GM21360 (cell line): ENCODE results near the gene EIPR1.
A peak's percentile ranks its signal among the peaks of the same experiment; 100 is the strongest.
"Not testable (repeated sequence)": the region's sequence is repeated elsewhere in the genome, so short reads cannot be mapped to it uniquely, and the experiment has no call there.

Experiments used
- ATAC-seq: cut with Tn5 transposase; IDR thresholded peaks from one replicate; pipeline ENCODE4 v1.9.1; 2021; ENCODE audit warnings: mild to moderate bottlenecking, moderate library complexity; ENCODE audit not compliant: unreplicated experiment

Gene EIPR1

DNA sequence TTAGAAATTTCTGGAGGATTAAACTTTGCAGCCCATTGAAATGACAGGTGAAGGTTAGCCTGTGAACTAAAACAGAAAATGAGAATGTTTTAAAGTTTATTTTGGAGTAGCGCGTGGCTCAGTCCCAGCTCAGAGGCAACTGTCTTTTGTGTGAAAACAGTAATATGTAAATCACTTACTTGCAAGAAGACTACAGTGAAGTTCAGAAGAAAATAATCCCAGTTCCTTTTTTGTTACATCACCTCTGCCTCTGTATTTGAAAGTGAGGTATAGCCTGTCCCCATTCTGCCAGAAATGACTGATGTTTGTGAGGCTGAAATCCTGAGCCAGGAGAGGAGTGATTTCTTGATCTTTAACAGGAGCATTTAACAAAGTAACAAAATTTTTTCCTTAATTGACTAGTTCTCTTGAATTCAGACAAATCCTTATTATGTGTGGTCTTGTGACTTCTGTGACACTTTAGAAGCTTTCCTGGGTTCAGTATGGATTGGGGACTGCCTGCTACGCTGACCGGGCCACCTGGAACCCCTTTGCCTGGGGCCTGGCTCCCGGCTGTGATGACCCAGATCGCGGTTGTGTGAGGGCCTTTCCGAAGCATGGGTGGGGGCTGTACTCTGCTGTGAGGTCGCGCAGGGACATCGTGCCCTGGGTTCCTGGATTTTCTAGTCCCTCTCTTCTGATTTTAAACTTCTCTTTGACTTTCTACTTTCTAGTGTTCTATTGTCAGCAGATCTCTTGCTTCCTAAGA lies 26.1 kb upstream of the EIPR1 start:
- ATAC-seq = peak; percentile 99

- no peak for ATAC-seq
Observed at GRCh38 chr2:3399829-3400228, 22.2 kb upstream of the EIPR1 start.

GRCh38 chr2:3399381-3399780 lies 21.8 kb upstream of the EIPR1 start:
- ATAC-seq = no peak

DNA sequence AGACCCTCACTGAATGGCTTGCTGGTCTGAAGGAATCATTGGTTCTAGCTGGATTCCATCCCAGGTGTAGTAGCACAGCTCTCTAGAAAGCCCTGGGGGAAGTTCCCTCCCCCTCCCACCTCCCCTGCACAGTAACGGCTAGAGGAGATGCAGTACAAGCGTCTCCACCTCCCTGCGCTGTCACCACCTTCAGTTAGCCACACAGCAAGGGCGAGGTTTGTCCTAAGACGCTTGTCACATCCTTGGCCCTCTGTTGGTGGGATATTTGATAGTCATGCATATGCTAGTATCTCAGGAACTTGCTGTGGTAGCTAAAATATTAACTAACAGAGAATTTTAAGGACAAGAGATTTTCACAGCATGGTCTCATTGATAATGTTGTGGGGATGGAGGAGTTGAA lies 21.2 kb upstream of the EIPR1 start:
- ATAC-seq = no peak

DNA sequence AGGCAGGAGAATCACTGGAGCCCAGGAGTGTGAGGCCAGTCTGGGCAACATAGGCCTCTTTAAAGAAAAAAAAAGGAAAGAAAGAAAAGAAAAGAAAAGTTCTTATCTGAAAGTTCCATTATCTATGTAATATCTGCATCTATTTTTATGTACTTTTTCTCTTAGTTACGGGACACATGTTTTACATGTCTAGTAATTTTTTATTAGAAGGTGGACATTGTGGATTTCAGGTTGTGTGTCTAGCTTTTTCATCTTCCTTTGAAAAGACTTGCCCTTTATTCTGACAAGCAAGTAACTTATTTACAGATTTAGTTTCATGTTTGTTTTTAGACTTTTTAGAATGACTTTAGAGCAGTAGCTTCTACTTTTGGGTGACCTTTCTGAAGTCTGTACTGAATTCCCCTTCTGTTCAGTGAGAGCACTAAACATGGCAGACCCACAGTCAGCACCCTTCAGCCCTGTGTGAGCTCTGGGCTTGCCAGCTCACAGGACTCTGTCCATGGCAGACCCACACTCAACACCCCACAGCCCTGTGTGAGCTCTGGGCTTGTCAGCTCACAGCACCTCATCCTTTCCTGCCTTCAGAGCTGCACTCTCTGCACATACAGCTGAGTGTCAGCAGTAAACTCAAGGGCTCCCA lies 19.4 kb upstream of the EIPR1 start:
- ATAC-seq = no peak

DNA sequence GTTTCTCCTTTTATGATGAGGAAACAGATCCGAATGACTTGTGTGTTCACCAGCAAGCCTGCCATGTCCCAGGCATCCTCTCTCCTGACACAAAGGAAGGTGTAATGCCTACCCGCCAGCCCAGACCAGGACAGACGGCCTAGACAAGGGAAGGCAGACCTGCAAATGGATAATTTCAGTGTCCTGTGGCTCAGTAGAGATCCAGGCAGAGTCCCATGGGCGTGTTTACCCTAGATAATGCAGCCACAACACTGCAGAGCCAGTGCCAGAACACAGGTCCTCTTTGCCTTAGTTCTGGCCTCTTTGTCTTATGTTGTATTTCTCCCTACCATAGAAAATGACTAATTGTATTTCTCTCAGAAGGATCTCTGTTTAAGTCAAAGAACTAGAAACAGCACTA lies 14.6 kb upstream of the EIPR1 start:
- ATAC-seq = no peak

DNA sequence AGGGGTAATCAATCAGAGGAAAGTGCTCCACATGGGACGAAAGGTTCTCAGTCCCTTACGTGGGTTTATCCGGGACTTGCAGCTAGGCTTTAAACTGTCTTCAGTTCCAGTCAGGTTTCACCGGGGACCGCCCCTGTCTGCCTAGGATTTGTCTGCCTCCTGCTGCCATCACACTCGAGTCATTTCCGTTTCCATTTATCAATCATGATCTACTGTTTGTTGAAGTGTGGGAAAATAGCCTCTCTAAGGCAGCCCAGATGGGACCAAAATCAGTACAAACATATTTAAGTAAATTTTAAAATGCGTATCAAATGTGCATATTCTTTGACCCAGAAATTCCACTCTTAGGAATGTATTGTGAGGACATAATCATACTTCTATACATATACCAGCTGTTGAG lies 12.4 kb upstream of the EIPR1 start:
- ATAC-seq = no peak

DNA sequence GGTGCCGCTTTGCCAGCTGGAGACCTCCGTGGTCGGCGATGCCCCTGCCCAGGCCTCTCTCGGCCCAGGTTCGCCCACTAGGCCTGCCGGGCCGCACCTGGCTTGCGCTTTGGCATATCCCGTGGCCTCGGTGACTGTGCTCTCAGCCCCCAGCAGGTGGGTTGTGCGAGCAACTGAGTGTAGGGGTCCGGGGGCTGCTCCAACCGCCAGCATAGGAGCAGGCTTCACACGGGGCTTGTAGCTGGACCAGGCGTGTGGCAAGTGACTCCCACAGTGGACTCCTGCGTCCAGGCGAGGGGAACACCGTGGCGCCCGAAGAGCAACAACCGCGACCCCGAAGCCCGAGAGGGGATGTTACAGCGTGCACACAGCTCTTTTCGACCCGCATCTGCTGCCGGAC lies 11.6 kb upstream of the EIPR1 start:
- no peak for ATAC-seq

- no peak for ATAC-seq
Observed at GRCh38 chr2:3388412-3388738, 10.8 kb upstream of the EIPR1 start.

GRCh38 chr2:3387644-3388411 lies 10.2 kb upstream of the EIPR1 start:
- ATAC-seq = no peak

GRCh38 chr2:3387011-3387410 lies 9.4 kb upstream of the EIPR1 start:
- no peak for ATAC-seq

- ATAC-seq = no peak
Observed at GRCh38 chr2:3386448-3386958, 8.9 kb upstream of the EIPR1 start.

DNA sequence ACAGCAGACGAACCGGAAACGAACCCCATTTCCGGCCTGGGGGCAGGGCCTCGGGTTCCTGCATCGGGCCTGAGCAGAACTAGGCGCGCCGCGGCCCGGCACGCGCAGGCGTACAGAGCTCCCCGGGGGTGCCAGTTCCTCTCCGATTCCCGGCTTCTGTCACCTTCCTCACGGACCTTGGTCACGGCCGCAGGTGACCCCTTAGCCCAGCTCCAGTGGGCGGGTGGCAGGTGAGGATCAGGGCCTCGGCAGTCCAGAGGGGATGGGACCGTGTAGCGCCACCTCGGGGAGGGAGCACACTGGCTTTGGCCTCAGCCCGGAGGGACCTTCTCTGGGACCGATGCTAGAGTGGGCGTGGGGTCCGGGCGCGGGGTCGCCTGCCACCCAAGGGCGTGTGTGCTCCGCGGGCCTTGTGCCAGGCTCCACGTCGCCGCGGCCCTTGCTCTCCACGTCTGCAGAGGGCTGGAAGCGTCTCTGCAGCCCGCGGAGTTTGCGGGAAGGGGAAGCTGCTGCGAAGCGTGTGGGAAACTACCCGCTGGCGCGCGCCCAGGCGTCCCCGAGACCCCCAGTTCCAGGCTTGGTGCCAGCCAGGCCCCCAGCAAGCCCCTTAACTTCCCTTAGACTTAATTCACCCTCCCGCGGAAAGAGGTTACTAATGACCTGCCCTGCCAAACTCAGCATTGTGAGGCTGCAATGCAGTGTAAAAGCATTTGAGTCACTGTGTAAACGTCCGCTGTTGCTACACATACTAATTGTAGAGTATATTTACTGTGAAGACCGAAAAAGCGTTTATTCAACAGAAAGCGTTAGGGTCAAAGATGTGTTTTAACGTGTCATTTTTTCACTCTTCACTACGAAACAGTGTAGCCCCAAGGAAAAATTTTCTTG lies 2.3 kb upstream of the EIPR1 start, which contains the start of gene TRAPPC12:
Gene TRAPPC12 (plus strand): TSS at position 48 of the 888 bp plus-strand sequence. CDS start 7,930 bp downstream, outside the sequence.
- peak; percentile 81 for ATAC-seq

DNA sequence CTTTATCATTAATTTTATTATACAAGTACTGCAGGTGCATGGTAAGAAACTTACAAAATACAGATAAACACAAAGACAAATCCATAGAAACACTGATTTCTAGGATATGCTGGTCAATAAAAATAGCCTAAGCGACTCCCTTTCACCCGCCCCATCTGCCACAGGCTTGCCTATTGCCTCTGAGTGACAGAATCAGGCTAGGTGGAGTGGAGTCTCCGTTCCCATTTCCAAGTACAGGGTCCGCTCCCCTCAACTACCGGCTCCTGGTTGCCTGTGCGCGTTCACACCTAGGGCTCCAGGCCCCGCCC lies 1.7 kb upstream of the EIPR1 start:
- ATAC-seq = no peak

- ATAC-seq = peak; percentile 5
Observed at GRCh38 chr2:3377279-3377611, 373 bp downstream of the EIPR1 start.

DNA sequence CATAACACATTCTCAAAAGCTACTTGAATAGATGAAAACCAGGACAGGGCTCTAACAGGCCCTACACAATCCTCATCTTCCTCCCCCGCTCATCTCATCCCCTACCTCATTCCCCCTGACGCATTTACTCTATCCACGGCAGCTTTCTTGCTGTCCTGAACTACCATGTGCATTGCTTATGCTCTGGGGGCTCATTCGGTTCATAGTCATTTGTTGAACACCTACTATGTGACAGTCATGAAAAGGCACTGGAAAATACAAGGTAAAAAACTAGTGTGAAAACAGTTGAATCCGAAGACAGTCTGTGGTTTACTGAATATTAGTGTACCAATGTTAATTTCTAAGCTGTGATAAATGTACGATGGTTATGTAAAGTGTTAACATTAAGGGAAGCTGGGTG lies 797 bp downstream of the EIPR1 start:
- ATAC-seq = no peak

DNA sequence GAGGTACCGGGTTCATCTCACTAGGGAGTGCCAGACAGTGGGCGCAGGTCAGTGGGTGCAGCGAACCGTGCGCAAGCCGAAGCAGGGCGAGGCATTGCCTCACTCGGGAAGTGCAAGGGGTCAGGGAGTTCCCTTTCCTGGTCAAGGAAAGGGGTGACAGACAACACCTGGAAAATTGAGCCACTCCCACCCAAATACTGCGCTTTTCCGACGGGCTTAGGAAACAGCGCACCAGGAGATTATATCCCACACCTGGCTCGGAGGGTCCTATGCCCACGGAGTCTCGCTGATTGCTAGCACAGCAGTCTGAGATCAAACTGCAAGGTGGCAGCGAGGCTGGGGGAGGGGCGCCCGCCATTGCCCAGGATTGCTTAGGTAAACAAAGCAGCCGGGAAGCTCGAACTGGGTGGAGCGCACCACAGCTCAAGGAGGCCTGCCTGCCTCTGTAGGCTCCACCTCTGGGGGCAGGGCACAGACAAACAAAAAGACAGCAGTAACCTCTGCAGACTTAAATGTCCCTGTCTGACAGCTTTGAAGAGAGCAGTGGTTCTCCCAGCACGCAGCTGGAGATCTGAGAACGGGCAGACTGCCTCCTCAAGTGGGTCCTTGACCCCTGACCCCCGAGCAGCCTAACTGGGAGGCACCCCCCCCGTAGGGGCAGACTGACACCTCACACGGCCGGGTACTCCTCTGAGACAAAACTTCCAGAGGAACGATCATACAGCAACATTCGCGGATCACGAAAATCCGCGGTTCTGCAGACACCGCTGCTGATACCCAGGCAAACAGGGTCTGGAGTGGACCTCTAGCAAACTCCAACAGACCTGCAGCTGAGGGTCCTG lies 8.1 kb downstream of the EIPR1 start:
- not testable (repeated sequence) for ATAC-seq

- no peak for ATAC-seq
Observed at GRCh38 chr2:3368261-3368722, 9.3 kb downstream of the EIPR1 start.

DNA sequence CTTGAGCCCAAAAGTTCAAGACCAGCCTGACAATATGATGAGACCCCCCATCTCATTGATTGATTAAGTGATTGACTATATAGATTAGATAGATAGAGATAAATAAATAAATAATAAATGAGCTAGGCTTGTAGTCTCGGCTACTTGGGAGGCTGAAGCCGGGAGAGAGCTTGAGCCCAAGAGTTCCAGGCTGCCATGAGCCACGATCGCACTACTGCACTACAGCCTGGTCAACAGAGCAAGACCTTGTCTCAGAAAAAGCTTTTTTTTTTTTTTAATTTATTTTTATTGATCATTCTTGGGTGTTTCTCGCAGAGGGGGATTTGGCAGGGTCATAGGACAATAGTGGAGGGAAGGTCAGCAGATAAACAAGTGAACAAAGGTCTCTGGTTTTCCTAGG lies 12.4 kb downstream of the EIPR1 start:
- no peak for ATAC-seq
